ENCODE measurements around the gene HENMT1. TPM values are rescaled to one million over a fixed set of nuclear protein-coding genes. Genes with fewer than 3 reads are reported as not detected.
"Not testable (repeated sequence)": the region's sequence is repeated elsewhere in the genome, so short reads cannot be mapped to it uniquely, and the experiment has no call there.

The HENMT1 gene
- total RNA-seq, 1 donor from 2014 or later: 10.8 TPM

GRCh38 chr1:108644984-108645383 lies 15.9 kb downstream of the HENMT1 start:
- Mint-ChIP-seq H3K9me3 (ENCODE audit: low read depth) (no peaks in the 10 kb centered on the region), H3K36me3 (ENCODE audit: low read depth) (peaks cover 7% of the 10 kb centered on the region), H3K27me3 (ENCODE audit: low read depth) (no peaks in the 10 kb centered on the region), H3K4me1 (ENCODE audit: low read depth) (peaks cover 7% of the 10 kb centered on the region), H3K4me3 (ENCODE audit: unreplicated experiment) (no peak overlapping the region), H3K27ac (ENCODE audit: unreplicated experiment) (no peak overlapping the region)
- no peak for TF ChIP-seq CTCF (IDR thresholded peaks at IDR 0.05)
- DNase-seq (ENCODE audit: low spot score): no peak

- Mint-ChIP-seq H3K36me3 (ENCODE audit: low read depth) (peaks cover 1% of the 10 kb centered on the region), H3K27me3 (ENCODE audit: low read depth) (no peaks in the 10 kb centered on the region), H3K27ac (ENCODE audit: unreplicated experiment) (no peak overlapping the region), H3K4me3 (ENCODE audit: unreplicated experiment) (no peak overlapping the region), H3K9me3 (ENCODE audit: low read depth) (no peaks in the 10 kb centered on the region), H3K4me1 (ENCODE audit: low read depth) (peaks cover 7% of the 10 kb centered on the region)
- DNase-seq (ENCODE audit: low spot score): no peak
- peak; percentile 97 for TF ChIP-seq CTCF (IDR thresholded peaks at IDR 0.05)
These were observed 17.2 kb downstream of the HENMT1 start for GRCh38 chr1:108643492-108644335.

- H3K9me3 Mint-ChIP-seq (ENCODE audit: low read depth); H3K4me3 Mint-ChIP-seq (ENCODE audit: unreplicated experiment); H3K27me3 Mint-ChIP-seq (ENCODE audit: low read depth); H3K4me1 Mint-ChIP-seq (ENCODE audit: low read depth); DNase-seq (ENCODE audit: low spot score); H3K27ac Mint-ChIP-seq (ENCODE audit: unreplicated experiment); H3K36me3 Mint-ChIP-seq (ENCODE audit: low read depth): not testable (repeated sequence)
These were observed 20.0 kb downstream of the HENMT1 start for GRCh38 chr1:108640863-108641262.

GRCh38 chr1:108639899-108640560 lies 20.9 kb downstream of the HENMT1 start:
- Mint-ChIP-seq H3K4me1 (ENCODE audit: low read depth) (no peaks in the 10 kb centered on the region), H3K27ac (ENCODE audit: unreplicated experiment) (no peak overlapping the region), H3K9me3 (ENCODE audit: low read depth) (no peaks in the 10 kb centered on the region), H3K36me3 (ENCODE audit: low read depth) (peaks cover 6% of the 10 kb centered on the region), H3K27me3 (ENCODE audit: low read depth) (no peaks in the 10 kb centered on the region), H3K4me3 (ENCODE audit: unreplicated experiment) (no peak overlapping the region)
- no peak for DNase-seq (ENCODE audit: low spot score)
- TF ChIP-seq CTCF (IDR thresholded peaks at IDR 0.05): no peak

- peaks cover 12% of the 10 kb centered on the region for H3K36me3 Mint-ChIP-seq (ENCODE audit: low read depth)
- no peaks in the 10 kb centered on the region for H3K9me3 Mint-ChIP-seq (ENCODE audit: low read depth)
- H3K27ac Mint-ChIP-seq (ENCODE audit: unreplicated experiment): no peak overlapping the region
- no peak for DNase-seq (ENCODE audit: low spot score)
- no peak overlapping the region for H3K4me3 Mint-ChIP-seq (ENCODE audit: unreplicated experiment)
- H3K4me1 Mint-ChIP-seq (ENCODE audit: low read depth): peaks cover 4% of the 10 kb centered on the region
- H3K27me3 Mint-ChIP-seq (ENCODE audit: low read depth): no peaks in the 10 kb centered on the region
- no peak for TF ChIP-seq CTCF (IDR thresholded peaks at IDR 0.05)
These were observed 24.0 kb downstream of the HENMT1 start for GRCh38 chr1:108636876-108637275.

Data from chondrocyte (in vitro differentiated cells).